GM12874 (cell line): Measurements from ENCODE around the gene AMOTL1.

Source experiments
- TF ChIP-seq, protein P1 (sequence below): IDR thresholded peaks from 2 replicates; pipeline ENCODE4 v1.5.1; 2011; ENCODE audit warnings: low read depth, mild to moderate bottlenecking, control low read depth, low read length, moderate library complexity; ENCODE audit not compliant: insufficient read depth

AMOTL1 gene

DNA sequence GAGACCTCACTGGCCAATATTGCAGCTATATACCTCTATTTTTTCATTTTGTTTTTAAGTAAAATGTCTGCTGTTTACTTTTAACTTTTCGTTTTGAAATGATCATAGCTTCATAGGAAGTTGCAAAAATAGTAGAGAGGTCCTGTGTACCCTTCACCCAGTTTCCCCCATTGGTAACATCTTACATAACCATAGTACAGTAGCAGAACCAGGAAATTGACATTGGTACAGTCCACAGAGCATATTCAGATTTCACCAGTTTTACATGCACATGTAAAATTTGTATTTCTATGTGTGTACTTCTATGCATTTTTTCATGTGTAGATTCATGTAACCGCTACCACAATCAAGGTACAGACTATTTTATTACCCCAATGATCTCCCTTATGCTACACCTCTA is 3.8 kb downstream of the AMOTL1 start:
- TF ChIP-seq, protein P1, sequence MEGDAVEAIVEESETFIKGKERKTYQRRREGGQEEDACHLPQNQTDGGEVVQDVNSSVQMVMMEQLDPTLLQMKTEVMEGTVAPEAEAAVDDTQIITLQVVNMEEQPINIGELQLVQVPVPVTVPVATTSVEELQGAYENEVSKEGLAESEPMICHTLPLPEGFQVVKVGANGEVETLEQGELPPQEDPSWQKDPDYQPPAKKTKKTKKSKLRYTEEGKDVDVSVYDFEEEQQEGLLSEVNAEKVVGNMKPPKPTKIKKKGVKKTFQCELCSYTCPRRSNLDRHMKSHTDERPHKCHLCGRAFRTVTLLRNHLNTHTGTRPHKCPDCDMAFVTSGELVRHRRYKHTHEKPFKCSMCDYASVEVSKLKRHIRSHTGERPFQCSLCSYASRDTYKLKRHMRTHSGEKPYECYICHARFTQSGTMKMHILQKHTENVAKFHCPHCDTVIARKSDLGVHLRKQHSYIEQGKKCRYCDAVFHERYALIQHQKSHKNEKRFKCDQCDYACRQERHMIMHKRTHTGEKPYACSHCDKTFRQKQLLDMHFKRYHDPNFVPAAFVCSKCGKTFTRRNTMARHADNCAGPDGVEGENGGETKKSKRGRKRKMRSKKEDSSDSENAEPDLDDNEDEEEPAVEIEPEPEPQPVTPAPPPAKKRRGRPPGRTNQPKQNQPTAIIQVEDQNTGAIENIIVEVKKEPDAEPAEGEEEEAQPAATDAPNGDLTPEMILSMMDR: no peak

DNA sequence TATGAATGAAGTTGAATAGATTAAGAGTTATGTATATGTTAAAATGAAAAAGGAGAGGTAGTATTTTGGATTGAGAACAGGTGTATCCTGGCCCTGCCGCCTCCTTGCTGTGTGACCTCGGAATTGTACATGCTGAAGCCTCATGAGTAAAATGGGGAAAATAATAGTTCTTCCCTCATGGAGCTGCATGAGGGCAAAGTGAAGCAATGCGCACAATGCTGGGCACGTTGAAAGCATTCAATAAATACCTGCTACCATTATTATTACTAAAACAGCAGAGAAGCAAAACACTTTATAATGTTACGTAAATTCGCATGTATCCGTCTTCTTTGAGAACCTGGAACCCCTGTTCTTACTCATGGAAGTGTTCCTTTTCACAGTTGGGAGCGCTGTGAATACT is 5.7 kb downstream of the AMOTL1 start:
- TF ChIP-seq, protein P1: no peak

DNA sequence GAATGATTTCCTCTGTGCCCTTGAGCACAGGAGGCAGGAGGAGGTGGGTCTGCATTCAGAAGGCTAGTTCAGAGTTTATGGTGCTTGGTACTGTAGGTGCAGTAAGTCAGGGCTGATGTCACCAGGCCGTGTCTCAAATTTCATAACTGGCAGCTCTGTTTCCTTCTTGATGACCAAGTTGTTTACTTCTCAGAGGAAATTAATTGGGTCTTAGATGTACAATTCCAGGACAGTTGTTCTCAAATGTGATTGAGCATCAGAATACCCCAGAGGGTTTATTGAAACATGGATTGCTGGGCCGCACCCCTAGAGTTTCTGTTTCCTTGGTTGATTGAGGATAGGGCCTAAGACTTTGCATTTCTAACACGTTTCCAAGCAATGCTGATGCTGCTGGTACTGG is 6.2 kb downstream of the AMOTL1 start:
- TF ChIP-seq, protein P1: no peak

DNA sequence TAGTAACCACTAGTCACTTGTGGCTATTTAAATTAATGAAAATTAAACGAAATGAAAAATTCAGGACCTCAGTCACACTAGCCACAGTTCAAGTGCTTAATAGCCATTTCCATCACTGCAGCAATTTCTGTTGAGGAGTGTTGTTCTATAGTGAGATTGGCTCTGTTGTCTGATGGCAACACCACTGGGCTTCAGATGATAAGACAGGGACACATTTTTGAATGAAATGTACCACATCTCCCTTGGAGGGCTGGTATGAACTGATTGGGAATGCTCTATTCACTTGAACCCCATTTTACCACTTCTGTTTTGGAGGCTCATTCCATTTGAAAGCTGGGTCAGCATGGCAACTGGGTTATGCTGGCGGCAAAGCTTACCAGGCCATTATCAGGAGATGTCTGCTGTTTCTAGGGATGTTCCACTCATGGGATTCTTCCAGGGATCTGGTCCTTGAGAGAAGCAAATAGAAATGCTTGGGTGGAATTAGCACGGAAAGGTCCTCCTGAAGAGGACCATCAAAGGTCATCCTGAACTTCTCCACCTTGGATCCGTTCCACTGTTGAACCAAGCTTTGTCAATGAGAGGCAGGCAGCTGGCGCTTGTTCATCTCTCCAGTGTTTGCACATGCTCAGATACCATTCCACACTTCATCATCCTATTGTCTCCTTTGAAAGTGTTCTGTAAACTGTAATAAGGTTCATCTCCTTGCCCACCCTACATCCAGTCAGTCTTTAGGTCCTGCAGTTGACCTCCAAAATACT is 7.6 kb downstream of the AMOTL1 start:
- TF ChIP-seq, protein P1: no peak

DNA sequence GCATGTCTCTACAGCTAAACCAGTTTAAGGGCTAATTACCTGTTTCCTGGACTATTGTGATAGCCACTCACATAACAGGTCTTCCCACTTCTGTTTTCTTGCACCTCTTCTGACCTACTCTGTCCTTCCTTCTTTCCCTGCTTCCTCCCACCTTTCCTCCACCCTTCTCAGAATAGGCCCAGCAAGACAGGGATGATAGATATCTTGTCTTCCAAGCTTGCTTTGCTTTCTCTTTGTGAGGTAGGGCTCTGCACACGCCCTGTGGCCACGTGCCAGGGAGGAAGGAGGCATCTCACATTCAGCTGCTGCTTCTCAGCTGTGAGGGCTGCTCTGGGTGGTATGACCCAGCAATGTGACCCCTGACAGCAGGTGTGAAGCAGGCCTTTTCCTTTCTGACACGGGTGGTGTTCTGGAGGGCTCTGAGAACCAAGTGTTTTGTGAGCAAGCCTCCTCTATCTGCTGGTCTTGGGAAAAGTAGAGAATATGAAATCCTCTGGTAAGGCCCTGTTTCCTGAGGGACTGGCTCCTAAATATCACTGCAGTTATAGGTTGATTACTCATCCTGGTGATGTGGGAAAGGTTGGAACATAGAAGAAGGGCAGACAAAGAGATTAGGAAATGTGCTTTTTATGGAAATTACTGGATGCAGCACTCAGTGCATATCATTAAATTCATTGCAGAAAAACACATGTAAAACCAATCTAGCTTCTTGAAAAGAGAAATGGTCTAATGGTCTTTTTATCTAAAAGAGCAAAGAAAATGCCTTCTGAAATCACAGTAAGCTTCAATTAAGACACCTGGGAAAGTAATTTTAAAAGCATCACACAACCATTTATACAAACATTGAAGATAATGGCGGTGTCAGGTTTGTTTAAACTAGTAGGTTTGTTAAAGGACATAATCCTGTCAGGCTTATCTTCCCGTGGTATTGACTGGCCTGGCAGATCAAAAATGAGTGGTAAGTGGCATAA is 8.5 kb downstream of the AMOTL1 start:
- TF ChIP-seq, protein P1: no peak

DNA sequence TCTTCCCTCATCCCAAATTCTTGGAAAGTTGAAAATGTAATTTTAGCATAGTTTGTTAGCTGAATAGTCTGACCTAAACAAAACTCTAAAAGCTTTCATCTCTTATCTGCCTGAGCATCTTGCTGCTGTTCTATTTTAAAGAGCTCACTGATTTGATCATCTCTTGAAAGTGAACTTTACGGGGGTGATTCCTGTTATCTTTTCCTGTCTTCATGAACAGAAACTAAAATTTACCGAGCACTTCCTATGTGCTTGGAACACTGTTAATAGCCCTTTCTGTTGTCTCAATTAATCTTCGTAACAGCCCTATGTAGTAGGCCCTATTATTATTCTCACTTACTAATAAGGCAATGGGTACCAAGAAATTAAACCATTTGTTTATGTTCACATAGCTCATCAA is 12.3 kb downstream of the AMOTL1 start:
- TF ChIP-seq, protein P1: no peak

DNA sequence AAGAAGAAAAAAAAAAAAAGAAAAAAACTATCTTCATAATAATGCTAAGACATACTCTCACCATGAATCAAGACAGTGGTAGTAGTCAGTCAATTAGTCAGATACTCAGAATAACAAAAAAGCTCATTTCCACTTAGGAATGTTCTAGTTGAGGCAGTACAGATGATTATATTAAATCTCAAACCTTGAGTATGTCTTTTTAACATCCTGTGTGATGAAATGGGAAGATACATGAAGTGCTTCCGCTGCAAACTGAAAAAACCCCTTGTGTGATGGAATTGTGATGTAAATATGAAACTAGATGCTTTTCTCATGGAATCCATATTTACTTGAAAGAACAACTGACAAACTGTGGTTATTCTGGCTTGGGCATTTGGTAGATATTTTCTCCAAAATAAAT is 13.7 kb downstream of the AMOTL1 start:
- TF ChIP-seq, protein P1: no peak
